ENCODE results near the gene LRRC26. TPM values are rescaled to one million over a fixed set of nuclear protein-coding genes. Genes with fewer than 3 reads are reported as not detected.

Gene LRRC26
- total and polyA plus RNA-seq, 2 of the 13 experiments (the other 11 are each of a cell fraction or from before 2014, with no cell fraction given), result not detected

GRCh38 chr9:137129456-137130175 is 40.2 kb downstream of the LRRC26 start (continued):
- TF ChIP-seq, protein P1, sequence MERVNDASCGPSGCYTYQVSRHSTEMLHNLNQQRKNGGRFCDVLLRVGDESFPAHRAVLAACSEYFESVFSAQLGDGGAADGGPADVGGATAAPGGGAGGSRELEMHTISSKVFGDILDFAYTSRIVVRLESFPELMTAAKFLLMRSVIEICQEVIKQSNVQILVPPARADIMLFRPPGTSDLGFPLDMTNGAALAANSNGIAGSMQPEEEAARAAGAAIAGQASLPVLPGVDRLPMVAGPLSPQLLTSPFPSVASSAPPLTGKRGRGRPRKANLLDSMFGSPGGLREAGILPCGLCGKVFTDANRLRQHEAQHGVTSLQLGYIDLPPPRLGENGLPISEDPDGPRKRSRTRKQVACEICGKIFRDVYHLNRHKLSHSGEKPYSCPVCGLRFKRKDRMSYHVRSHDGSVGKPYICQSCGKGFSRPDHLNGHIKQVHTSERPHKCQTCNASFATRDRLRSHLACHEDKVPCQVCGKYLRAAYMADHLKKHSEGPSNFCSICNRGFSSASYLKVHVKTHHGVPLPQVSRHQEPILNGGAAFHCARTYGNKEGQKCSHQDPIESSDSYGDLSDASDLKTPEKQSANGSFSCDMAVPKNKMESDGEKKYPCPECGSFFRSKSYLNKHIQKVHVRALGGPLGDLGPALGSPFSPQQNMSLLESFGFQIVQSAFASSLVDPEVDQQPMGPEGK (CRISPR knock-in tag; IDR thresholded peaks at IDR 0.05), result no peak
- TF ChIP-seq ZSCAN12 (CRISPR knock-in tag; IDR thresholded peaks at IDR 0.05) (peak; percentile 64; the same call in 1 of the 2 replicates), ZNF280B (CRISPR knock-in tag; IDR thresholded peaks at IDR 0.05; ENCODE audit: borderline replicate concordance) (peak; percentile 64; the same call in 1 of the 2 replicates), ZNF674 (CRISPR knock-in tag; IDR thresholded peaks at IDR 0.05; ENCODE audit: low read depth) (no peak; the same call in 1 of the 2 replicates), BRF2 (CRISPR knock-in tag; IDR thresholded peaks at IDR 0.05) (no peak), ZNF205 (CRISPR knock-in tag; IDR thresholded peaks at IDR 0.05) (no peak), ZNF331 (CRISPR knock-in tag; IDR thresholded peaks at IDR 0.05) (peak; percentile 41; the same call in 1 of the 2 replicates), IRX3 (CRISPR knock-in tag; IDR thresholded peaks at IDR 0.05; ENCODE audit: borderline replicate concordance, low read depth) (peak; percentile 3; the same call in 1 of the 2 replicates)
- TF ChIP-seq, protein P2, sequence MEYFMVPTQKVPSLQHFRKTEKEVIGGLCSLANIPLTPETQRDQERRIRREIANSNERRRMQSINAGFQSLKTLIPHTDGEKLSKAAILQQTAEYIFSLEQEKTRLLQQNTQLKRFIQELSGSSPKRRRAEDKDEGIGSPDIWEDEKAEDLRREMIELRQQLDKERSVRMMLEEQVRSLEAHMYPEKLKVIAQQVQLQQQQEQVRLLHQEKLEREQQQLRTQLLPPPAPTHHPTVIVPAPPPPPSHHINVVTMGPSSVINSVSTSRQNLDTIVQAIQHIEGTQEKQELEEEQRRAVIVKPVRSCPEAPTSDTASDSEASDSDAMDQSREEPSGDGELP (IDR thresholded peaks at IDR 0.05; ENCODE audit: borderline replicate concordance, low read depth), result no peak; the same call in 1 of the 2 replicates
- TF ChIP-seq, protein P3, sequence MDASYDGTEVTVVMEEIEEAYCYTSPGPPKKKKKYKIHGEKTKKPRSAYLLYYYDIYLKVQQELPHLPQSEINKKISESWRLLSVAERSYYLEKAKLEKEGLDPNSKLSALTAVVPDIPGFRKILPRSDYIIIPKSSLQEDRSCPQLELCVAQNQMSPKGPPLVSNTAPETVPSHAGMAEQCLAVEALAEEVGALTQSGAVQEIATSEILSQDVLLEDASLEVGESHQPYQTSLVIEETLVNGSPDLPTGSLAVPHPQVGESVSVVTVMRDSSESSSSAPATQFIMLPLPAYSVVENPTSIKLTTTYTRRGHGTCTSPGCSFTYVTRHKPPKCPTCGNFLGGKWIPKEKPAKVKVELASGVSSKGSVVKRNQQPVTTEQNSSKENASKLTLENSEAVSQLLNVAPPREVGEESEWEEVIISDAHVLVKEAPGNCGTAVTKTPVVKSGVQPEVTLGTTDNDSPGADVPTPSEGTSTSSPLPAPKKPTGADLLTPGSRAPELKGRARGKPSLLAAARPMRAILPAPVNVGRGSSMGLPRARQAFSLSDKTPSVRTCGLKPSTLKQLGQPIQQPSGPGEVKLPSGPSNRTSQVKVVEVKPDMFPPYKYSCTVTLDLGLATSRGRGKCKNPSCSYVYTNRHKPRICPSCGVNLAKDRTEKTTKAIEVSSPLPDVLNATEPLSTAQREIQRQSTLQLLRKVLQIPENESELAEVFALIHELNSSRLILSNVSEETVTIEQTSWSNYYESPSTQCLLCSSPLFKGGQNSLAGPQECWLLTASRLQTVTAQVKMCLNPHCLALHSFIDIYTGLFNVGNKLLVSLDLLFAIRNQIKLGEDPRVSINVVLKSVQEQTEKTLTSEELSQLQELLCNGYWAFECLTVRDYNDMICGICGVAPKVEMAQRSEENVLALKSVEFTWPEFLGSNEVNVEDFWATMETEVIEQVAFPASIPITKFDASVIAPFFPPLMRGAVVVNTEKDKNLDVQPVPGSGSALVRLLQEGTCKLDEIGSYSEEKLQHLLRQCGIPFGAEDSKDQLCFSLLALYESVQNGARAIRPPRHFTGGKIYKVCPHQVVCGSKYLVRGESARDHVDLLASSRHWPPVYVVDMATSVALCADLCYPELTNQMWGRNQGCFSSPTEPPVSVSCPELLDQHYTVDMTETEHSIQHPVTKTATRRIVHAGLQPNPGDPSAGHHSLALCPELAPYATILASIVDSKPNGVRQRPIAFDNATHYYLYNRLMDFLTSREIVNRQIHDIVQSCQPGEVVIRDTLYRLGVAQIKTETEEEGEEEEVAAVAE (CRISPR knock-in tag; IDR thresholded peaks at IDR 0.05; ENCODE audit: borderline replicate concordance), result peak; percentile 38; the same call in 1 of the 2 replicates

Data from HepG2 (cell line).